Fibroblast of pulmonary artery (primary cell): ENCODE measurements around the gene FEZF2.

Experiments used
- DNase-seq: peaks from one replicate; pipeline ENCODE4 v3.0.0-alpha.2; 2010; ENCODE audit warnings: low read depth
- H3K4me3 ChIP-seq: replicated peaks from 2 replicates; pipeline ENCODE4 v1.5.1; 2011; ENCODE audit warnings: low read depth, mild to moderate bottlenecking, control low read depth, low read length, moderate library complexity
- TF ChIP-seq, protein P1 (sequence below): IDR thresholded peaks from 2 replicates; pipeline ENCODE4 v1.5.1; 2011; ENCODE audit warnings: mild to moderate bottlenecking, control low read depth, low read length, inconsistent platforms; ENCODE audit errors: missing control alignments

Gene FEZF2

DNA sequence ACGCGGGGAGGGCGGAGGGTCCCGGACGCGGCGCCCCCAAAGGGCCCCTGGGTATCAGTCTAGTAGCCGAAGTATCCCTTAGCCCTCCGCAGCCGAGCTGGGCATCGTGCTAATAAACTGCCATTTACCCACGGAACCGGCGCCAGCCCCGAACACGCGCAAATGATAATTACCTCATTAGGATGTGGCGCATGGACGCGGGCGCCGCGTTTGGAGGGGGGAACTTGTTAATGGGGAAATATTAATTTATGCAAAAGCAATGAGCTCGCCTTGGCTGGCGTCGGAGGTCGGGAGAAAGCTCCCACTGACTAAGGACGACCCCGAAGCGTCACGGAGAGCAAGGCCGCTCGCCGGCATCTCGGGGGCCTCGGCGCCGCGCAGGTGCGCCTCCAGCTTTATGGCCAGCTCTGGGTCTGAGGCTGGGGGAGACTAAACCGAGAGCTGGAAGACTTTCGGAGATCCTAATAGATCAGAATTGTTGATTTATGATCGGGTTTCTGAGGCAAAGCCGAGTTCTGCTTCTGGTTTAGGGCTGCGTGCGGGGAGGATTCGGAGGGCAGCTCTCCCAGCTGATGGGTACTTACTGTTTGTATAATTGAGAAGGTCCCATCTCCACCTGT, 474 bp upstream of the FEZF2 start:
- no peak for DNase-seq
- no peak overlapping the region for H3K4me3 ChIP-seq
- TF ChIP-seq, protein P1, sequence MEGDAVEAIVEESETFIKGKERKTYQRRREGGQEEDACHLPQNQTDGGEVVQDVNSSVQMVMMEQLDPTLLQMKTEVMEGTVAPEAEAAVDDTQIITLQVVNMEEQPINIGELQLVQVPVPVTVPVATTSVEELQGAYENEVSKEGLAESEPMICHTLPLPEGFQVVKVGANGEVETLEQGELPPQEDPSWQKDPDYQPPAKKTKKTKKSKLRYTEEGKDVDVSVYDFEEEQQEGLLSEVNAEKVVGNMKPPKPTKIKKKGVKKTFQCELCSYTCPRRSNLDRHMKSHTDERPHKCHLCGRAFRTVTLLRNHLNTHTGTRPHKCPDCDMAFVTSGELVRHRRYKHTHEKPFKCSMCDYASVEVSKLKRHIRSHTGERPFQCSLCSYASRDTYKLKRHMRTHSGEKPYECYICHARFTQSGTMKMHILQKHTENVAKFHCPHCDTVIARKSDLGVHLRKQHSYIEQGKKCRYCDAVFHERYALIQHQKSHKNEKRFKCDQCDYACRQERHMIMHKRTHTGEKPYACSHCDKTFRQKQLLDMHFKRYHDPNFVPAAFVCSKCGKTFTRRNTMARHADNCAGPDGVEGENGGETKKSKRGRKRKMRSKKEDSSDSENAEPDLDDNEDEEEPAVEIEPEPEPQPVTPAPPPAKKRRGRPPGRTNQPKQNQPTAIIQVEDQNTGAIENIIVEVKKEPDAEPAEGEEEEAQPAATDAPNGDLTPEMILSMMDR: no peak

DNA sequence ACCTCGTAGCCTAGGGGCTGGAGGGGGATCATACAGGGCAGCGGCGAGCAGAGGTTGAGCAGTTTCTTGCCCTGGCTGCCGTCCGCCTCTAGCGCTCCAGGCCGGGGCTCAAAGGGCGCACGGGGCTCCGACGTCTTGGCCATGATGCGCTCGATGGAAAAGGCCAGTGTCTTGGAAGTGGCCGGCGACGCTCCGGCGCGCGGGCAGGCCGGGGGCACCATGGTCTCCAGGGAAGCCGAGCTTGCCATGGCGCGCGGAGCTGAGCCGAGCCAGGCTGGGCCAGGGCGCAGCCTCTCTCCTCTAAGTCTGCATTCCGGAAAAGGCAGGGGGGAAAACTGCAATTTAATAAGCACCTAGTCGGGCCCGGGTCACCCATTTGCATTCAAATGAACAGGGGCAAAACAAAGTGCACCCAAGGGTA, 719 bp downstream of the FEZF2 start:
- DNase-seq: no peak
- H3K4me3 ChIP-seq: no peak overlapping the region
- TF ChIP-seq, protein P1: no peak

- TF ChIP-seq, protein P1: no peak
- H3K4me3 ChIP-seq: no peak overlapping the region
- no peak for DNase-seq
These were observed 1.4 kb downstream of the FEZF2 start for GRCh38 chr3:62371720-62372591.

DNA sequence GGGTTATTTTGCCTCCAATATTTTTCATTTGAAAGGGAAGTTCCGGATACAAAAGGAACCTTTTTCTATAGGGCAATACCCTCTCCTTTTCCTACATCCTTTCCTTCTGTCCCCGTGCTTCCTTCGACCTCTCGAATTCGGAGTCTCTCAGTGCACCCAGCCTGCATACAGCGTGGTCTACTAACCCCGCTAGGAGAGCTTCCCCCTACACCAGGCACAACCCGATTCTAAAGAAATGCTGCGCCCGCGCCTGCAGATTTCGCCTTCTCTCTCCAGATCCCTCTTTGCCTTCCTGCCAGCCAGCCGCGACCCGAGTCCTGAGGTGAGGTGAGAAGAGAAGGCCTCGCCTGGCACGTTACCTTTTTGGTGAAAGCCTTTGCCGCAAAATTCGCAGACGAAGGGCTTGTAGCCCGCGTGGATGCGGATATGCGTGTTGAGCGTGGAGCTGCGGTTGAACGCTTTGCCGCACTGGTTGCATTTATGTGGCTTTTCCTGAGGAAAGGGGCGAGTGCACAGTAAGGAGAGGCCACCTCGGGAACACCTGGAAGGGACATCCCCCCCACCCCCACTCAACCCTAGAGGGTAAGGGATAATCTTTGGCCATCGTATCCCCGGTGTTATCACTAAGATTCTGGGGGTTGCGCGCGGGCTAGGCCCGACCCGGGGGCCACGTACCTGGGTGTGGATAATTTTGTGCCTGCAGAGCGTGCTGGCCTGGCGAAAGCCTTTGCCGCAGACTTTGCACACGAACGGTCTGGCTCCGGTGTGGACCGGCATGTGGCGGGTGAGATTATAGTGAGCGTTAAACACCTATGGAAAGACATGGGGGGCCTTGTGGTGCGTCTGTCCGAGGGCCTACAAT, 2.3 kb downstream of the FEZF2 start:
- no peak for DNase-seq
- TF ChIP-seq, protein P1: no peak
- H3K4me3 ChIP-seq: no peak overlapping the region

DNA sequence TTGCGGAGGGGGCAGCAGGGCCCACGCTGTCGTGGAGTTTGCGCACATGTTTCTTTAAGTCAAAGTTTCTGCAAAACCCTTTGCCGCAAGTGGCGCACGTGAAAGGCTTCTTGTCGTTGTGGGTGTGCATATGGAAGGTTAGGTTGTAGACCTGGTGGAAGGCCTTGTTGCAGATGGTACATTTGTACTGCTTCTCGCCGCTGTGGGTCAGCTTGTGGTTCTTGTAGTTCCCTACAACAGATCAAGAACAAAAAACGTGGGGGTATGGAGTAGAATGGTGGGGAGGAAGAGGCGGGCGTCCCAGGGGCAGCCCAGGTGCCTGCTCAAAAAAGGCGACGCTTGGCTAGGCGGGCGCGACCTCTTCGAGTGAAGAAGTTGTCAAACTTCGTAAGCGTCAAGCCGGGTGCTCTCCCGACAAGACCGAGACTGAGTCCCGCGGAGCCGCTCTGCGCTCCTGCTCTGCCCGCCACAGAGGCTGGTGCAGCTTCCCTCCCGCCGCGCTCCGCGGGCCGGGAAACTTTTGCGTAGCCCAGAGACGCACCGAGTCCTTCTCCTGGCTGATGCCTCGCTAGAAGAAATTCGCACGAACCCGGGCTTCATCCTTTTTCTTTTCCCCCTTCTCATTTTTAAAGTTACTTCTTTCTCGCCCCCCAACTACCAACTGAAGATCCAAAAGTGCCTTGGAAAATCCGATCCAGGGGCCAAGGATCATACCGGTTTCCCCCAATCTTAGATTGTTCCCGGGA, 3.1 kb downstream of the FEZF2 start:
- TF ChIP-seq, protein P1: no peak
- no peak overlapping the region for H3K4me3 ChIP-seq

DNA sequence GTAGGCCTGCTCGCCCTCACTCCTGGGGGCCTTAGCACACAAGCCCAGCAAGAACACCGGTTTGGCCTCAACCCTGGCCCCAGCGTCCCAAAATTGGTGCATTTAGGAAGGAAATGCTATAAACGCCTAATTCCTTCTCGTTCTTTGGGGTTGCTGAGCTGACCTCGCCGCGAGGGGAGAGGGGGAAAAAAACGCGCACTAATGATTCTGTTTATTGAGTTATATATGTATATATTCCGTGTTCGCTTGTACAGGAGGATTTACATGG, 3.9 kb downstream of the FEZF2 start:
- H3K4me3 ChIP-seq: no peak overlapping the region
- DNase-seq: no peak
- TF ChIP-seq, protein P1: no peak

More for the DNA sequence above, 3.1 kb downstream of the FEZF2 start:
- DNase-seq: no peak
